Natural killer cell (primary cell): Measurements from ENCODE around the gene SLC12A8. TPM values are rescaled to one million over a fixed set of nuclear protein-coding genes. Genes with fewer than 3 reads are reported as not detected.
"Not testable (repeated sequence)": the region's sequence is repeated elsewhere in the genome, so short reads cannot be mapped to it uniquely, and the experiment has no call there.

ENCODE experiments used
- ATAC-seq, 3 donors: fragments of 150-1000 bp in 2 of 3; fragments of 200-7000 bp in 1 of 3; cut with Tn5 transposase; 1 replicate in 1 of 3; 2 replicates in 2 of 3; pipeline ENCODE4 v1.10.0; 2021; ENCODE audit warnings: mild to moderate bottlenecking in 2 of 3, moderate library complexity in 2 of 3
- DNase-seq, 2 donors: peaks; one replicate each; pipeline versions ENCODE4 v3.0.0 to v3.0.0-alpha.2; 2013 to 2021; ENCODE audit warnings: mixed read lengths in 1 of 2
- H3K27ac ChIP-seq: one replicate; pipeline ENCODE4 v1.5.1; 2013; ENCODE audit warnings: mild to moderate bottlenecking, low read length
- H3K27me3 ChIP-seq: one replicate; pipeline ENCODE4 v1.6.1; 2013; ENCODE audit warnings: low read length; ENCODE audit not compliant: control insufficient read depth, insufficient read depth
- H3K36me3 ChIP-seq: one replicate; pipeline ENCODE4 v1.6.1; 2013; ENCODE audit warnings: low read length; ENCODE audit not compliant: control insufficient read depth, insufficient read depth
- H3K4me1 ChIP-seq: one replicate; pipeline ENCODE4 v1.6.1; 2013; ENCODE audit warnings: low read length; ENCODE audit not compliant: control insufficient read depth, insufficient read depth
- H3K4me3 ChIP-seq: one replicate; pipeline ENCODE4 v1.5.1; 2013; ENCODE audit warnings: low read length
- H3K9me3 ChIP-seq: one replicate; pipeline ENCODE4 v1.6.1; 2013; ENCODE audit warnings: low read length; ENCODE audit not compliant: control insufficient read depth, insufficient read depth
- H3K27ac Mint-ChIP-seq, 2 donors: one replicate each; pipeline ENCODE4 v1.8.0; 2022; ENCODE audit warnings: mild to moderate bottlenecking in 2 of 2, mixed read lengths in 2 of 2, moderate library complexity in 1 of 2
- H3K27me3 Mint-ChIP-seq, 2 donors: one replicate each; pipeline ENCODE4 v1.8.0; 2022; ENCODE audit warnings: low read depth in 2 of 2, mixed read lengths in 2 of 2
- H3K36me3 Mint-ChIP-seq: one replicate; pipeline ENCODE4 v1.8.0; 2022; ENCODE audit warnings: mixed read lengths
- H3K4me1 Mint-ChIP-seq, 2 donors: one replicate each; pipeline ENCODE4 v1.8.0; 2022; ENCODE audit warnings: mixed read lengths in 2 of 2
- H3K4me3 Mint-ChIP-seq: one replicate; pipeline ENCODE4 v1.8.0; 2022; ENCODE audit warnings: mild to moderate bottlenecking, moderate library complexity, mixed read lengths
- H3K9me3 Mint-ChIP-seq, 2 donors: one replicate each; pipeline ENCODE4 v1.8.0; 2022; ENCODE audit warnings: mixed read lengths in 2 of 2
- WGBS: methylation state at CpG from one replicate; pipeline ENCODE4 v1.1.7; 2013; ENCODE audit warnings: missing lambda C conversion rate; ENCODE audit not compliant: insufficient coverage; 5-methylcytosine and 5-hydroxymethylcytosine counted together
- intact Hi-C: fragments of 100-400 bp; cut with micrococcal nuclease; formaldehyde crosslinking; loops from one replicate; pipeline ENCODE4 v1.14.2; 2022
- total RNA-seq, 4 donors: library from RNA; stranded (reverse); fragments of 120-200 nt in 1 of 4; gene quantifications; one replicate each; pipeline versions ENCODE4 v1.2.3 to v1.2.4, GENCODE V29; 2013 to 2022
- TF ChIP-seq, protein P1 (sequence below): fragments of 200-600 bp; IDR thresholded peaks from one replicate; pipeline ENCODE4 v1.8.0; 2022; ENCODE audit warnings: antibody characterized with exemption

The SLC12A8 gene
- total RNA-seq, 3 donors from 2014 or later (not counting 1 experiment from before 2014, with no cell fraction given) = 0.25 to 1.4 (median 0.61) TPM

DNA sequence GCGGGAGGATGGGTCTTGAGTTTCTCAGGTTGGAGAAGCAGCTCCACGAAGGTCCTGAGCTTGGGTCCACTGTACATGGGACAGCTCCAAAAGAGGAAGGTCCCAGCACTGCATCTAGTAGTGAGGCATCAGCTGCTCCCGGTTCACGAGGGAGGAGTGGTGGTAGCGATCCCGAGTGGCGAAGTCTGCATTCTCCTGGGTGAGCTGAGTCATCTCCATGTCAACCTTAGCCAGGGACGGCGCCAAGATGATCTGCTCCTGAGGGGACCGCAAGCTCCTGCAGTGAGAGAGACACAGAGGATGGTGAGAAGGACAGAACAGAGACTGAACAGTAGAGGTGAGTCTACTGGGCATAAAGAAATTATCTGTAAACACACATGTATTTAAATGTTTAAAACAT lies 128.8 kb downstream of the SLC12A8 start:
- Mint-ChIP-seq H3K9me3 (no peaks in the 10 kb centered on the region), H3K27ac (no peak overlapping the region), H3K4me3 (no peak overlapping the region), H3K4me1 (peaks cover 4 to 12% of the 10 kb centered on the region in 2 donors), H3K36me3 (no peaks in the 10 kb centered on the region), H3K27me3 (peaks cover 0 to 7% of the 10 kb centered on the region in 2 donors)
- H3K9me3 ChIP-seq = no peaks in the 10 kb centered on the region
- 80% methylated on average over 10 of the region's 10 CpGs for WGBS
- intact Hi-C loops = no loop called here
- H3K36me3 ChIP-seq = no peaks in the 10 kb centered on the region
- TF ChIP-seq, protein P1, sequence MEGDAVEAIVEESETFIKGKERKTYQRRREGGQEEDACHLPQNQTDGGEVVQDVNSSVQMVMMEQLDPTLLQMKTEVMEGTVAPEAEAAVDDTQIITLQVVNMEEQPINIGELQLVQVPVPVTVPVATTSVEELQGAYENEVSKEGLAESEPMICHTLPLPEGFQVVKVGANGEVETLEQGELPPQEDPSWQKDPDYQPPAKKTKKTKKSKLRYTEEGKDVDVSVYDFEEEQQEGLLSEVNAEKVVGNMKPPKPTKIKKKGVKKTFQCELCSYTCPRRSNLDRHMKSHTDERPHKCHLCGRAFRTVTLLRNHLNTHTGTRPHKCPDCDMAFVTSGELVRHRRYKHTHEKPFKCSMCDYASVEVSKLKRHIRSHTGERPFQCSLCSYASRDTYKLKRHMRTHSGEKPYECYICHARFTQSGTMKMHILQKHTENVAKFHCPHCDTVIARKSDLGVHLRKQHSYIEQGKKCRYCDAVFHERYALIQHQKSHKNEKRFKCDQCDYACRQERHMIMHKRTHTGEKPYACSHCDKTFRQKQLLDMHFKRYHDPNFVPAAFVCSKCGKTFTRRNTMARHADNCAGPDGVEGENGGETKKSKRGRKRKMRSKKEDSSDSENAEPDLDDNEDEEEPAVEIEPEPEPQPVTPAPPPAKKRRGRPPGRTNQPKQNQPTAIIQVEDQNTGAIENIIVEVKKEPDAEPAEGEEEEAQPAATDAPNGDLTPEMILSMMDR = no peak
- no peak overlapping the region for H3K4me3 ChIP-seq
- no peaks in the 10 kb centered on the region for H3K27me3 ChIP-seq
- H3K27ac ChIP-seq = no peak overlapping the region
- no peak for ATAC-seq
- no peaks in the 10 kb centered on the region for H3K4me1 ChIP-seq
- no peak for DNase-seq

DNA sequence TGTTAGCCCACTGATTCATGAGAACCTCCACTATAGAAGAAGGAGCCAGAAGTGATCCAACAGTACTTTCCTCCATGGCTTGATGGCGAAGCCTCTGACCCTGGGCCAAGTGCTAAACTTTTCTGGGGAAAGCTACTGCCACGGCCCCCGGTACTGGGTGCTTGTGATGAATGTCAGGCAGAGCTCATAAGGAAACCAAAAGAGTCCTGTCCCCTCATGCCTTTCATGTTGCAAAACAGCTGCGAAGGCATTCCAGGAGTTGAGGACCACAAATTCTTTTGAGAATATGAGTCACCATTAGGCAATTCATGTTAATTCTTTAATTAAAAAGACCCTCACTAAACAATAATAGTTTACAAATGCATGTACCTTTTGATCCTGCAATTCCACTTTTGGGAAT lies 130.2 kb downstream of the SLC12A8 start:
- intact Hi-C loops, H3K27me3 ChIP-seq, H3K4me1 ChIP-seq, H3K4me3 ChIP-seq, H3K27ac ChIP-seq, H3K36me3 ChIP-seq, ATAC-seq, H3K9me3 ChIP-seq, DNase-seq, H3K9me3 Mint-ChIP-seq, H3K36me3 Mint-ChIP-seq, H3K4me3 Mint-ChIP-seq, H3K27ac Mint-ChIP-seq, H3K27me3 Mint-ChIP-seq: not testable (repeated sequence)
- peaks cover 15 to 23% of the 10 kb centered on the region in 2 donors for H3K4me1 Mint-ChIP-seq
- 78% methylated on average over 4 of the region's 4 CpGs for WGBS

DNA sequence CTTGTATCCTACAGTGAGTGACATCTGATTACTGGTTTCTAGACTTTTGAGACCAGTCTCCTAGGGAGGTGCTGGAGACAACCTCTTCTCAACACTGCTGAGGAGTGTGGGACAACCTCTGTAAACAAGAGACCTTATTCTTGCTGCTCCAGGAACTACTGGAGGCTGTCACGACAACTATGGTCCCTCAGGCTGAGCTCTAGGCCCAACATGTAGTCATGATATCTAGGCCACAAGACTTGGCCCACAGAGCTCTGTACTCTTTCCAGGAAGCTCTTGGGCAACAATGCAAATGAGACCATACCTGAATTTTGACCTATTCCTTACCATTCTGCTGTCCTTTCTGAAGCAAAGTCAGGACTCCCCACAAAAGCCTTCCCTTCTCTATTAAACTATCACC lies 132.5 kb downstream of the SLC12A8 start:
- Histone ChIP-seq H3K36me3 (no peaks in the 10 kb centered on the region), H3K4me3 (no peak overlapping the region), H3K27ac (no peak overlapping the region), H3K9me3 (no peaks in the 10 kb centered on the region), H3K27me3 (no peaks in the 10 kb centered on the region), H3K4me1 (peaks cover 15% of the 10 kb centered on the region)
- Mint-ChIP-seq H3K27me3 (peaks cover 0 to 7% of the 10 kb centered on the region in 2 donors), H3K27ac (no peak overlapping the region), H3K9me3 (no peaks in the 10 kb centered on the region), H3K4me3 (no peak overlapping the region), H3K4me1 (peaks cover 31 to 44% of the 10 kb centered on the region in 2 donors), H3K36me3 (no peaks in the 10 kb centered on the region)
- ATAC-seq (no peak), DNase-seq (no peak)
- WGBS = 94% methylated on average over 1 of the region's 1 CpG
- TF ChIP-seq, protein P1 = no peak
- intact Hi-C loops = no loop called here

DNA sequence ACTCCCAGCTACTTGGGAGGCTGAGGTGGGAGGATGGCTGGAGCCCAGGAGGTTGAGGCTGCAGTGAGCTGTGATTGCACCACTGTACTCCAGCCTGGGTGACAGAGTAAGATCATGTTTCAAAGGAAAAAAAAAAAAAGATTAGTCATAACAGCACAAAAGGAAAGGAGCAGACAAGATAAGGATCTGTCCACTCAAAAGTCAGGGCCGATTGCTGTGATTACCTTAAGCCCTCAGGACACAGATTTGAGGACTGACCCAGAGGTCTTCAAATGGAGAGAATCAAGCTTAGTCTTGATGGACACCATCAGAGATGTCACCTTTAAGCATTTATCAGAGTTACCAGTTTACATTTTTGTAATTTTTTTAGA lies 132.9 kb downstream of the SLC12A8 start:
- Mint-ChIP-seq H3K4me1 (peaks cover 33 to 48% of the 10 kb centered on the region in 2 donors), H3K36me3 (no peaks in the 10 kb centered on the region), H3K4me3 (no peak overlapping the region), H3K9me3 (no peaks in the 10 kb centered on the region), H3K27me3 (peaks cover 0 to 7% of the 10 kb centered on the region in 2 donors), H3K27ac (no peak overlapping the region)
- Histone ChIP-seq H3K4me3 (no peak overlapping the region), H3K4me1 (peaks cover 18% of the 10 kb centered on the region), H3K9me3 (no peaks in the 10 kb centered on the region), H3K27ac (no peak overlapping the region), H3K27me3 (no peaks in the 10 kb centered on the region), H3K36me3 (no peaks in the 10 kb centered on the region)
- ATAC-seq = no peak
- TF ChIP-seq, protein P1 = no peak
- DNase-seq = no peak
- WGBS = 97% methylated on average over 1 of the region's 1 CpG
- intact Hi-C loops = no loop called here
